HG03103 (cell line): Measurements from ENCODE around the gene EFNA3.

ENCODE experiments used
- ATAC-seq: cut with Tn5 transposase; IDR thresholded peaks from one replicate; pipeline ENCODE4 v1.9.1; 2021; ENCODE audit warnings: low read depth; ENCODE audit not compliant: unreplicated experiment

EFNA3 gene

DNA sequence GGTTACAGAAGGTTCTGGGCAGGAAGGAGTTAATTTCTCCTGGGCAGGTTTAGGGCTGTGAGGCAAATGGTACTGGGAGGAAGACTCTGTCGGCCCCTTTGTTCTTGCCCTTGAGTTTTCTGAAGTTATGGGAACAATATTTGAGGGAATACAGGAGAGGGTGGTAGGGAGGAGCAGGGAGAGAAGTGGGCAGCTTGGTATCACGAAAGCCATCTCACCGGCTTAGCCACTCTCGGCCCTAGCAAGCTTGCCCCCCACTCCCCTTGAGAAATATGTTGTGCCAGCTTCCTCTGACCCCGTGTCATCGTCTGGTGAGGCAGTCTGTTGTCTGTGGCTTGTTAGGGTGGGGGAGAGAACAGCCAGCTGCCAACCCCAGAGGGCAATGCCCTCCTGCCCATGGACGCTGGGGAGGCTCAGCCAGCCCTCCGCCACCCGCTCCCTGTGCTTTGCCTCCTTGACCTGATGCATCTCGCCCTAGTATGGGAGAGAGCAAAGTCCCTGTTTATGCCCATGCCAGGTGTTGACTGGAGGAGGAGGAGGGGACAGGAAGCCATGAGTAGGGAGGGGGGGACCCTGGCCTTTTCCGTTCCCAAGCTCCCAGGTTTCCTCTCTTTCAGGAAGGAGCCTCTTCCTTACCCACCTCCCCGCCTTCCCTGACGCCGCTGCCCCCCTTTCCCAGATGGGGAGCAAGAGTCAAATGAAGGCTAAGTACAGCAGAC, 50.3 kb downstream of the EFNA3 start:
- ATAC-seq = no peak

GRCh38 chr1:155130272-155131006, 51.8 kb downstream of the EFNA3 start:
- no peak for ATAC-seq

DNA sequence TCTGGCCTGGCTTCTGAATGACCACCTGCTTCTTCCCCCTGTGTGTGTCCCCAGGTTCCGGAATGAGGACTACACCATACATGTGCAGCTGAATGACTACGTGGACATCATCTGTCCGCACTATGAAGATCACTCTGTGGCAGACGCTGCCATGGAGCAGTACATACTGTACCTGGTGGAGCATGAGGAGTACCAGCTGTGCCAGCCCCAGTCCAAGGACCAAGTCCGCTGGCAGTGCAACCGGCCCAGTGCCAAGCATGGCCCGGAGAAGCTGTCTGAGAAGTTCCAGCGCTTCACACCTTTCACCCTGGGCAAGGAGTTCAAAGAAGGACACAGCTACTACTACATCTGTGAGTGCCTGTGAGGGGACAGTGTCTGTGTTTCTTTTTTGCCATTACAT, 52.6 kb downstream of the EFNA3 start:
- no peak for ATAC-seq

DNA sequence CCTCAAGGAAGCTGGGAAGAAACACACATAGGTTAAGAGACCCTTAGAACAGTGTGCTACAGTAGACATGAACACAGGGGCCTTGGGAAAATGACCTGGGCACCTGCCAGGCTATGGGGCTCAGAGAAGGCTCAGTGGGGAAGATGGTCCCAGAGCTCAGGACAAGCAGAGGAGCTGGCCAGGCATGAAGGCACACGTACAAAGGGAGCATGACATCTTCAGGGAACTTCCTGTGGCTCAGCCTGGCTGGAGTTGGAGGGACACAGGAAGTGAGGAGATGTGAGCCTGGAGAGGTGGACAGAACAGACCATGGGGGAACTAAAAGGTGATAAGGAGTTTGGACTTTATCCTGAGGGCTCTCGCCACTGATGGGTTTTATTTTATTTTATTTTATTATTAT, 53.2 kb downstream of the EFNA3 start:
- ATAC-seq = no peak

DNA sequence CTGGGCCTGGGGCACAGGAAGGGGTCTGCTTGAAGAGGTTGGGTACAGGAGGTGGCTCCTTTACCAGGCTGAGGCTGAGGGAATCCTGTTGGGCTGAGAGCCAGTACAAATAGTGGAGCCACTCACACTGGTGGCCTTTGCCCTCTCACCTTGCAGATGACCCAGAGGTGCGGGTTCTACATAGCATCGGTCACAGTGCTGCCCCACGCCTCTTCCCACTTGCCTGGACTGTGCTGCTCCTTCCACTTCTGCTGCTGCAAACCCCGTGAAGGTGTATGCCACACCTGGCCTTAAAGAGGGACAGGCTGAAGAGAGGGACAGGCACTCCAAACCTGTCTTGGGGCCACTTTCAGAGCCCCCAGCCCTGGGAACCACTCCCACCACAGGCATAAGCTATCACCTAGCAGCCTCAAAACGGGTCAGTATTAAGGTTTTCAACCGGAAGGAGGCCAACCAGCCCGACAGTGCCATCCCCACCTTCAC, 55.2 kb downstream of the EFNA3 start:
- ATAC-seq = no peak

DNA sequence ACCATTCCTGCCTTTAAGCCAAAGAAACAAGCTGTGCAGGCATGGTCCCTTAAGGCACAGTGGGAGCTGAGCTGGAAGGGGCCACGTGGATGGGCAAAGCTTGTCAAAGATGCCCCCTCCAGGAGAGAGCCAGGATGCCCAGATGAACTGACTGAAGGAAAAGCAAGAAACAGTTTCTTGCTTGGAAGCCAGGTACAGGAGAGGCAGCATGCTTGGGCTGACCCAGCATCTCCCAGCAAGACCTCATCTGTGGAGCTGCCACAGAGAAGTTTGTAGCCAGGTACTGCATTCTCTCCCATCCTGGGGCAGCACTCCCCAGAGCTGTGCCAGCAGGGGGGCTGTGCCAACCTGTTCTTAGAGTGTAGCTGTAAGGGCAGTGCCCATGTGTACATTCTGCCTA, 55.7 kb downstream of the EFNA3 start:
- no peak for ATAC-seq

GRCh38 chr1:155134880-155135414, 56.3 kb downstream of the EFNA3 start:
- no peak for ATAC-seq

- ATAC-seq = peak; percentile 53
These were observed 56.9 kb downstream of the EFNA3 start, which contains the start of gene SLC50A1 for GRCh38 chr1:155135415-155136028. TSS of gene SLC50A1 (plus strand) at chr1:155135852. CDS start at chr1:155135912, 60 bp downstream.

GRCh38 chr1:155136748-155137147, 58.1 kb downstream of the EFNA3 start:
- ATAC-seq = no peak
